ENCODE measurements around the gene C1orf21.

DNA sequence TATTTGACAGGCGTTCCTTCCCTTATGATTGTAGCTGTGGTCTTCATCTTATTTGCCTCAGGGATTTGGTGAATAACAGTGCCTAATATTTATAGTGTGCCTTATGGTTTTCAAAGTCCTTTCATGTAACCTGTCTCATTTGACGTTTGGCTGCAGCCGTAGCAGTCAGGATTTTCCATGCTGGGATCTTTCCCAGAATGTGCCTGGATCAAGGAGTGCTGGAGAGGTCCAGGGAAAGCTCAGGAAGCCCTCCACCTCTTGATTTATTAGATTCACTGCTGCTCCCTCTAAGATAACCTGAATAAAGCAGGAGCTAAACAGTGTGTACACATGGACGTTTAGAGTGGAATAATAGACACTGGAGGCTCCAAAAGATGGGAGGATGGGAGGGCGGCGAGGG lies 5.2 kb downstream of the C1orf21 start:
- TF ChIP-seq, protein P1, sequence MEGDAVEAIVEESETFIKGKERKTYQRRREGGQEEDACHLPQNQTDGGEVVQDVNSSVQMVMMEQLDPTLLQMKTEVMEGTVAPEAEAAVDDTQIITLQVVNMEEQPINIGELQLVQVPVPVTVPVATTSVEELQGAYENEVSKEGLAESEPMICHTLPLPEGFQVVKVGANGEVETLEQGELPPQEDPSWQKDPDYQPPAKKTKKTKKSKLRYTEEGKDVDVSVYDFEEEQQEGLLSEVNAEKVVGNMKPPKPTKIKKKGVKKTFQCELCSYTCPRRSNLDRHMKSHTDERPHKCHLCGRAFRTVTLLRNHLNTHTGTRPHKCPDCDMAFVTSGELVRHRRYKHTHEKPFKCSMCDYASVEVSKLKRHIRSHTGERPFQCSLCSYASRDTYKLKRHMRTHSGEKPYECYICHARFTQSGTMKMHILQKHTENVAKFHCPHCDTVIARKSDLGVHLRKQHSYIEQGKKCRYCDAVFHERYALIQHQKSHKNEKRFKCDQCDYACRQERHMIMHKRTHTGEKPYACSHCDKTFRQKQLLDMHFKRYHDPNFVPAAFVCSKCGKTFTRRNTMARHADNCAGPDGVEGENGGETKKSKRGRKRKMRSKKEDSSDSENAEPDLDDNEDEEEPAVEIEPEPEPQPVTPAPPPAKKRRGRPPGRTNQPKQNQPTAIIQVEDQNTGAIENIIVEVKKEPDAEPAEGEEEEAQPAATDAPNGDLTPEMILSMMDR (IDR thresholded peaks at IDR 0.05): no peak
- TF ChIP-seq EZH2 (IDR thresholded peaks at IDR 0.05; ENCODE audit: borderline replicate concordance, insufficient read depth, low read depth, low read length, poor library complexity, severe bottlenecking): no peak
